Coronary artery (tissue), 2 donors: ENCODE data around the gene SCAMP3.
"Not testable (repeated sequence)": the region's sequence is repeated elsewhere in the genome, so short reads cannot be mapped to it uniquely, and the experiment has no call there.

ENCODE experiments used
- DNase-seq: peaks from one replicate; pipeline ENCODE4 v3.0.0-alpha.2; 2017; ENCODE audit warnings: low spot score
- H3K27ac ChIP-seq, 2 donors: fragments of 200-600 bp; sonication (generic); one replicate each; pipeline ENCODE4 v1.5.1; 2016 to 2019
- H3K4me3 ChIP-seq: fragments of 200-600 bp; sonication (generic); 2 replicates; pipeline ENCODE4 v1.5.1; 2016; ENCODE audit warnings: mild to moderate bottlenecking, moderate library complexity
- CTCF ChIP-seq: fragments of 200-600 bp; sonication (generic); IDR thresholded peaks from one replicate; pipeline ENCODE4 v1.5.1; 2019; ENCODE audit warnings: antibody characterized with exemption

Gene SCAMP3

GRCh38 chr1:155295183-155295941, 33.2 kb upstream of the SCAMP3 start:
- no peak overlapping the region for H3K27ac ChIP-seq
- no peak for TF ChIP-seq CTCF
- H3K4me3 ChIP-seq = peak overlapping the region; percentile 52
- no peak for DNase-seq

GRCh38 chr1:155294520-155295182, 32.5 kb upstream of the SCAMP3 start:
- no peak for TF ChIP-seq CTCF
- Histone ChIP-seq H3K27ac (no peak overlapping the region), H3K4me3 (peak overlapping the region; percentile 52)
- no peak for DNase-seq

GRCh38 chr1:155293086-155293749, 31.1 kb upstream of the SCAMP3 start:
- no peak overlapping the region for H3K4me3 ChIP-seq
- no peak for DNase-seq
- no peak overlapping the region for H3K27ac ChIP-seq
- TF ChIP-seq CTCF = no peak

- H3K27ac ChIP-seq, DNase-seq, H3K4me3 ChIP-seq: not testable (repeated sequence)
These were observed 28.8 kb upstream of the SCAMP3 start for GRCh38 chr1:155291006-155291405.

GRCh38 chr1:155287987-155288543, 25.9 kb upstream of the SCAMP3 start:
- H3K27ac ChIP-seq = no peak overlapping the region
- H3K4me3 ChIP-seq = no peak overlapping the region
- no peak for DNase-seq
- no peak for TF ChIP-seq CTCF

GRCh38 chr1:155286544-155286943, 24.4 kb upstream of the SCAMP3 start:
- TF ChIP-seq CTCF = no peak
- Histone ChIP-seq H3K27ac (no peak overlapping the region), H3K4me3 (no peak overlapping the region)
- DNase-seq = no peak

GRCh38 chr1:155285631-155286044, 23.5 kb upstream of the SCAMP3 start:
- TF ChIP-seq CTCF = no peak
- no peak overlapping the region for H3K27ac ChIP-seq
- DNase-seq = no peak
- no peak overlapping the region for H3K4me3 ChIP-seq
